GM12878 (cell line): ENCODE results near the gene CUL4A. TPM values are rescaled to one million over a fixed set of nuclear protein-coding genes. Genes with fewer than 3 reads are reported as not detected.

Experiments
- ATAC-seq: fragments of 200-7000 bp; cut with Tn5 transposase; 3 replicates; pipeline ENCODE4 v1.9.1; 2020; ENCODE audit warnings: mild to moderate bottlenecking, moderate library complexity
- BruUV-seq: library from RNA; stranded (reverse); fragments of 400-500 nt; replicated peaks from 2 replicates; lab custom pipeline; 2021; lab: Mats Ljungman, UMichigan
- CTCF ChIA-PET: fragments of 300-600 bp; sonication (Branson Sonifier 250); formaldehyde crosslinking; extraction: SDS; loops from one replicate; lab custom pipeline; 2021; ENCODE audit warnings: inconsistent platforms; lab: Yijun Ruan, JAX
- POLR2A ChIA-PET: fragments of 350-600 bp; formaldehyde crosslinking; extraction: SDS; loops from one replicate; lab custom pipeline; 2021; ENCODE audit warnings: inconsistent platforms; lab: Charles Lee
- RAD21 ChIA-PET: fragments of 300-600 bp; sonication (Branson Sonifier 250); formaldehyde crosslinking; loops from one replicate; lab custom pipeline; 2023; ENCODE audit warnings: antibody characterized with exemption; ENCODE audit not compliant: unreplicated experiment; lab: Charles Lee
- SMC1A ChIA-PET: fragments of 300-600 bp; sonication (Branson Sonifier 250); formaldehyde crosslinking; loops from one replicate; lab custom pipeline; 2023; ENCODE audit not compliant: unreplicated experiment, uncharacterized antibody; lab: Charles Lee
- DNase-seq: peaks from one replicate; pipeline ENCODE4 v3.0.0-alpha.2; 2011; ENCODE audit warnings: low read depth, low spot score
- FAIRE-seq: peaks from 3 replicates; lab custom pipeline; 2011; peaks lifted over from hg19 to GRCh38; lab: Jason Lieb, UNC
- H2AFZ ChIP-seq: 2 replicates; pipeline ENCODE4 v1.6.0; 2011; ENCODE audit warnings: low read depth, low read length, control low read depth; ENCODE audit not compliant: control insufficient read depth
- H3K27ac ChIP-seq: 2 replicates; pipeline ENCODE4 v1.5.1; 2011; ENCODE audit warnings: control low read depth; ENCODE audit not compliant: control insufficient read depth, insufficient read depth
- H3K27me3 ChIP-seq, 2 experiments: replicated peaks in 1 of 2; 2 replicates each; pipeline versions ENCODE4 v1.6.0 to v1.6.1; 2011; ENCODE audit warnings: low read length in 1 of 2; ENCODE audit not compliant: control insufficient read depth in 2 of 2, insufficient read depth in 2 of 2
- H3K36me3 ChIP-seq, 2 experiments: 2 replicates each; pipeline ENCODE4 v1.5.1; 2011; ENCODE audit warnings: low read length in 1 of 2; ENCODE audit not compliant: control insufficient read depth in 2 of 2, insufficient read depth in 2 of 2
- H3K4me1 ChIP-seq: 2 replicates; pipeline ENCODE4 v1.6.1; 2011; ENCODE audit warnings: mild to moderate bottlenecking, low read length, moderate library complexity, mixed read lengths; ENCODE audit not compliant: control insufficient read depth, insufficient read depth
- H3K4me2 ChIP-seq: 2 replicates; pipeline ENCODE4 v1.6.0; 2011; ENCODE audit warnings: control low read depth; ENCODE audit not compliant: control insufficient read depth, insufficient read depth
- H3K4me3 ChIP-seq: fragments of 200-600 bp; sonication (generic); 2 replicates; pipeline ENCODE4 v1.5.1; 2016
- H3K79me2 ChIP-seq: 2 replicates; pipeline ENCODE4 v1.6.0; 2011; ENCODE audit warnings: low read length; ENCODE audit not compliant: control insufficient read depth, insufficient read depth
- H3K9ac ChIP-seq: 2 replicates; pipeline ENCODE4 v1.8.0; 2011; ENCODE audit warnings: low read length, control low read depth, mixed read lengths; ENCODE audit not compliant: control insufficient read depth, insufficient read depth
- H3K9me3 ChIP-seq: replicated peaks from 3 replicates; pipeline ENCODE4 v1.5.1; 2011; ENCODE audit warnings: mild to moderate bottlenecking, low read length; ENCODE audit not compliant: control insufficient read depth, insufficient read depth
- H4K20me1 ChIP-seq: 2 replicates; pipeline ENCODE4 v1.6.0; 2011; ENCODE audit not compliant: control insufficient read depth, insufficient read depth
- CHD1 ChIP-seq: IDR thresholded peaks from 2 replicates; pipeline ENCODE4 v1.6.1; 2012; ENCODE audit warnings: low read depth, low read length, improper control_type of control experiment
- PAX8 ChIP-seq: fragments of 450-650 bp; IDR thresholded peaks from 2 replicates; pipeline ENCODE4 v1.6.1; 2017; ENCODE audit warnings: mild to moderate bottlenecking, moderate library complexity
- PML ChIP-seq: IDR thresholded peaks from 2 replicates; pipeline ENCODE4 v1.6.1; 2012; ENCODE audit warnings: low read length, inconsistent platforms
- SPI1 ChIP-seq: IDR thresholded peaks from 2 replicates; pipeline ENCODE4 v1.6.1; 2011; ENCODE audit warnings: low read depth, mild to moderate bottlenecking, low read length, moderate library complexity, borderline replicate concordance; ENCODE audit not compliant: insufficient read depth
- ZNF24 ChIP-seq: fragments of 450-650 bp; IDR thresholded peaks from 2 replicates; pipeline ENCODE4 v1.6.1; 2017; ENCODE audit warnings: antibody characterized with exemption, mild to moderate bottlenecking
- WGBS: methylation state at CpG from one replicate; pipeline ENCODE4 v1.1.6; 2016; ENCODE audit warnings: low lambda C conversion rate; ENCODE audit not compliant: insufficient replicate concordance, insufficient coverage; ENCODE audit errors: missing lambda C conversion rate; 5-methylcytosine and 5-hydroxymethylcytosine counted together
- in situ Hi-C: fragments of 300-500 bp; cut with MboI; formaldehyde crosslinking; loops from 9 replicates; pipeline ENCODE4 v1.14.3; 2018; ENCODE audit warnings: mixed read lengths
- intact Hi-C: fragments of 100-400 bp; cut with micrococcal nuclease; formaldehyde crosslinking; loops from one replicate; pipeline ENCODE4 v1.14.2; 2022; ENCODE audit not compliant: unreplicated experiment
- polyA plus RNA-seq, 11 experiments: library from polyadenylated mRNA; depleted of rRNA in 4 of 11; unstranded in 6 of 11; stranded (reverse) in 5 of 11; fragments of >200 nt; fragmentation: Nextera tagmentation in 4 of 11; fragmentation: Illumina TruSeq in 1 of 11; extraction: Ambion mirVana in 4 of 11; extraction: Trizol in 1 of 11; gene quantifications; 1 replicate in 1 of 11; 2 replicates in 10 of 11; pipeline versions ENCODE4 v1.2.1 to v1.2.3, GENCODE V29; 2011 to 2016; ENCODE audit warnings: inconsistent platforms in 2 of 11, missing spikeins in 2 of 11, low read depth in 1 of 11
- total RNA-seq, 4 experiments: library from RNA; depleted of rRNA in 3 of 4; stranded (reverse); fragments of >200 nt in 3 of 4; fragmentation: Illumina TruSeq in 1 of 4; extraction: Trizol in 1 of 4; gene quantifications; 2 replicates each; pipeline versions ENCODE4 v1.2.1 to v1.2.3, GENCODE V29; 2013 to 2021
- TF ChIP-seq, protein P1 (sequence below): IDR thresholded peaks from 2 replicates; pipeline ENCODE4 v1.6.1; 2012; ENCODE audit warnings: low read length, inconsistent platforms
- TF ChIP-seq, protein P2 (sequence below): fragments of 450-650 bp; IDR thresholded peaks from 2 replicates; pipeline ENCODE4 v1.6.1; 2016; ENCODE audit warnings: mild to moderate bottlenecking, moderate library complexity, borderline replicate concordance
- TF ChIP-seq, protein P3 (sequence below): fragments of 450-650 bp; IDR thresholded peaks from 2 replicates; pipeline ENCODE4 v1.6.1; 2017; ENCODE audit warnings: low read depth, mild to moderate bottlenecking, moderate library complexity
- TF ChIP-seq, protein P4 (sequence below): fragments of 450-650 bp; formaldehyde crosslinking; IDR thresholded peaks from 2 replicates; pipeline ENCODE4 v1.4.0; 2020; ENCODE audit warnings: mild to moderate bottlenecking, moderate library complexity
- TF ChIP-seq, protein P5 (sequence below): IDR thresholded peaks from 2 replicates; pipeline ENCODE4 v1.6.1; 2012; ENCODE audit warnings: low read depth, low read length, improper control_type of control experiment

CUL4A gene
- total and polyA plus RNA-seq, 10 of the 15 experiments (the other 5 are each of a cell fraction or from before 2014, with no cell fraction given) = 19.7 to 74.3 (median 55.6) TPM

DNA sequence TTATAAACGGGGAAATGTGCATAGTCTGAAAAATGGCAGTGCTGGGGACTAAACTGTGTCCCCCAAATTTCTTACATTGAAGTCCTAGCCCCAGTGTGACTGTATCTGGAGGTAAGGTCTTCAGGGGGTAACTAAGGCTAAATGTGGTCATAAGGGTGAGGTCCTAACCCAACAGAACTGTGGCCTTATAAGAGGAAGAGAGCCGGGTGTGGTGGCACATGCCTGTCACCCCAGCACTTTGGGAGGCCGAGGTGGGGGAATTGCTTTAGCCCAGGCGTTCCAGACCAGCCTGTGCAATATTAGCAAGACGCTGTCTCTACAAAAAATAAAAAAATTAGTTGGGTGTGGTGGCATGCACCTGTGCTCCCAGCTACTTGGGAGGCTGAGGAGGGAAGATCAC is 33.1 kb upstream of the CUL4A start (continued):
- no peak for TF ChIP-seq SPI1

DNA sequence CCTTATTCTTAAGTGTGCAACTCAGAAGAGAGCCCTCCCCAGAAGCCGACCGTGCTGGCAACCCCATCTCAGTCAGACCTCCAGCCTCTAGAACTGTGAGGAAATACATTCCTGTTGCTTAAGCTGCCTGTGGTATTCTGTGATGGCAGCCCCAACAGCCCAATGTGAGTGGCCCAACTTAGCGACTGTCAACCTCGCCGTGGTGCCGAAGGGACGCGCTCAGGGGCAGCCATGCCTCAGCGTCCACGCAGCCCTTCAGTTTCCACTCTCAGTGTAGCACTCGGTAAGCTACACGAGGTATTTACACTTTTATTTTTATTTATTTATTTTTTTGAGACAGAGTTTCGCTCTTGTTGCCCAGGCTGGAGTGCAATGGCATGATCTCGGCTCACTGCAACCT is 32.6 kb upstream of the CUL4A start:
- no peak overlapping the region; the same call in 1 of the 2 replicates for H3K27ac ChIP-seq
- CTCF ChIA-PET = no interaction called here
- no TSS peak for BruUV-seq
- no peak for TF ChIP-seq ZNF24
- TF ChIP-seq, protein P1, sequence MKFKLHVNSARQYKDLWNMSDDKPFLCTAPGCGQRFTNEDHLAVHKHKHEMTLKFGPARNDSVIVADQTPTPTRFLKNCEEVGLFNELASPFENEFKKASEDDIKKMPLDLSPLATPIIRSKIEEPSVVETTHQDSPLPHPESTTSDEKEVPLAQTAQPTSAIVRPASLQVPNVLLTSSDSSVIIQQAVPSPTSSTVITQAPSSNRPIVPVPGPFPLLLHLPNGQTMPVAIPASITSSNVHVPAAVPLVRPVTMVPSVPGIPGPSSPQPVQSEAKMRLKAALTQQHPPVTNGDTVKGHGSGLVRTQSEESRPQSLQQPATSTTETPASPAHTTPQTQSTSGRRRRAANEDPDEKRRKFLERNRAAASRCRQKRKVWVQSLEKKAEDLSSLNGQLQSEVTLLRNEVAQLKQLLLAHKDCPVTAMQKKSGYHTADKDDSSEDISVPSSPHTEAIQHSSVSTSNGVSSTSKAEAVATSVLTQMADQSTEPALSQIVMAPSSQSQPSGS = no peak
- no peak for TF ChIP-seq PAX8
- TF ChIP-seq PML = no peak
- TF ChIP-seq, protein P2, sequence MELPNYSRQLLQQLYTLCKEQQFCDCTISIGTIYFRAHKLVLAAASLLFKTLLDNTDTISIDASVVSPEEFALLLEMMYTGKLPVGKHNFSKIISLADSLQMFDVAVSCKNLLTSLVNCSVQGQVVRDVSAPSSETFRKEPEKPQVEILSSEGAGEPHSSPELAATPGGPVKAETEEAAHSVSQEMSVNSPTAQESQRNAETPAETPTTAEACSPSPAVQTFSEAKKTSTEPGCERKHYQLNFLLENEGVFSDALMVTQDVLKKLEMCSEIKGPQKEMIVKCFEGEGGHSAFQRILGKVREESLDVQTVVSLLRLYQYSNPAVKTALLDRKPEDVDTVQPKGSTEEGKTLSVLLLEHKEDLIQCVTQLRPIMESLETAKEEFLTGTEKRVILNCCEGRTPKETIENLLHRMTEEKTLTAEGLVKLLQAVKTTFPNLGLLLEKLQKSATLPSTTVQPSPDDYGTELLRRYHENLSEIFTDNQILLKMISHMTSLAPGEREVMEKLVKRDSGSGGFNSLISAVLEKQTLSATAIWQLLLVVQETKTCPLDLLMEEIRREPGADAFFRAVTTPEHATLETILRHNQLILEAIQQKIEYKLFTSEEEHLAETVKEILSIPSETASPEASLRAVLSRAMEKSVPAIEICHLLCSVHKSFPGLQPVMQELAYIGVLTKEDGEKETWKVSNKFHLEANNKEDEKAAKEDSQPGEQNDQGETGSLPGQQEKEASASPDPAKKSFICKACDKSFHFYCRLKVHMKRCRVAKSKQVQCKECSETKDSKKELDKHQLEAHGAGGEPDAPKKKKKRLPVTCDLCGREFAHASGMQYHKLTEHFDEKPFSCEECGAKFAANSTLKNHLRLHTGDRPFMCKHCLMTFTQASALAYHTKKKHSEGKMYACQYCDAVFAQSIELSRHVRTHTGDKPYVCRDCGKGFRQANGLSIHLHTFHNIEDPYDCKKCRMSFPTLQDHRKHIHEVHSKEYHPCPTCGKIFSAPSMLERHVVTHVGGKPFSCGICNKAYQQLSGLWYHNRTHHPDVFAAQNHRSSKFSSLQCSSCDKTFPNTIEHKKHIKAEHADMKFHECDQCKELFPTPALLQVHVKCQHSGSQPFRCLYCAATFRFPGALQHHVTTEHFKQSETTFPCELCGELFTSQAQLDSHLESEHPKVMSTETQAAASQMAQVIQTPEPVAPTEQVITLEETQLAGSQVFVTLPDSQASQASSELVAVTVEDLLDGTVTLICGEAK = no peak
- TF ChIP-seq, protein P3, sequence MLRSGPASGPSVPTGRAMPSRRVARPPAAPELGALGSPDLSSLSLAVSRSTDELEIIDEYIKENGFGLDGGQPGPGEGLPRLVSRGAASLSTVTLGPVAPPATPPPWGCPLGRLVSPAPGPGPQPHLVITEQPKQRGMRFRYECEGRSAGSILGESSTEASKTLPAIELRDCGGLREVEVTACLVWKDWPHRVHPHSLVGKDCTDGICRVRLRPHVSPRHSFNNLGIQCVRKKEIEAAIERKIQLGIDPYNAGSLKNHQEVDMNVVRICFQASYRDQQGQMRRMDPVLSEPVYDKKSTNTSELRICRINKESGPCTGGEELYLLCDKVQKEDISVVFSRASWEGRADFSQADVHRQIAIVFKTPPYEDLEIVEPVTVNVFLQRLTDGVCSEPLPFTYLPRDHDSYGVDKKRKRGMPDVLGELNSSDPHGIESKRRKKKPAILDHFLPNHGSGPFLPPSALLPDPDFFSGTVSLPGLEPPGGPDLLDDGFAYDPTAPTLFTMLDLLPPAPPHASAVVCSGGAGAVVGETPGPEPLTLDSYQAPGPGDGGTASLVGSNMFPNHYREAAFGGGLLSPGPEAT = no peak
- TF ChIP-seq, protein P4, sequence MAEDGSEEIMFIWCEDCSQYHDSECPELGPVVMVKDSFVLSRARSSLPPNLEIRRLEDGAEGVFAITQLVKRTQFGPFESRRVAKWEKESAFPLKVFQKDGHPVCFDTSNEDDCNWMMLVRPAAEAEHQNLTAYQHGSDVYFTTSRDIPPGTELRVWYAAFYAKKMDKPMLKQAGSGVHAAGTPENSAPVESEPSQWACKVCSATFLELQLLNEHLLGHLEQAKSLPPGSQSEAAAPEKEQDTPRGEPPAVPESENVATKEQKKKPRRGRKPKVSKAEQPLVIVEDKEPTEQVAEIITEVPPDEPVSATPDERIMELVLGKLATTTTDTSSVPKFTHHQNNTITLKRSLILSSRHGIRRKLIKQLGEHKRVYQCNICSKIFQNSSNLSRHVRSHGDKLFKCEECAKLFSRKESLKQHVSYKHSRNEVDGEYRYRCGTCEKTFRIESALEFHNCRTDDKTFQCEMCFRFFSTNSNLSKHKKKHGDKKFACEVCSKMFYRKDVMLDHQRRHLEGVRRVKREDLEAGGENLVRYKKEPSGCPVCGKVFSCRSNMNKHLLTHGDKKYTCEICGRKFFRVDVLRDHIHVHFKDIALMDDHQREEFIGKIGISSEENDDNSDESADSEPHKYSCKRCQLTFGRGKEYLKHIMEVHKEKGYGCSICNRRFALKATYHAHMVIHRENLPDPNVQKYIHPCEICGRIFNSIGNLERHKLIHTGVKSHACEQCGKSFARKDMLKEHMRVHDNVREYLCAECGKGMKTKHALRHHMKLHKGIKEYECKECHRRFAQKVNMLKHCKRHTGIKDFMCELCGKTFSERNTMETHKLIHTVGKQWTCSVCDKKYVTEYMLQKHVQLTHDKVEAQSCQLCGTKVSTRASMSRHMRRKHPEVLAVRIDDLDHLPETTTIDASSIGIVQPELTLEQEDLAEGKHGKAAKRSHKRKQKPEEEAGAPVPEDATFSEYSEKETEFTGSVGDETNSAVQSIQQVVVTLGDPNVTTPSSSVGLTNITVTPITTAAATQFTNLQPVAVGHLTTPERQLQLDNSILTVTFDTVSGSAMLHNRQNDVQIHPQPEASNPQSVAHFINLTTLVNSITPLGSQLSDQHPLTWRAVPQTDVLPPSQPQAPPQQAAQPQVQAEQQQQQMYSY (CRISPR knock-in tag) = no peak
- TF ChIP-seq CHD1 = no peak
- TF ChIP-seq, protein P5, sequence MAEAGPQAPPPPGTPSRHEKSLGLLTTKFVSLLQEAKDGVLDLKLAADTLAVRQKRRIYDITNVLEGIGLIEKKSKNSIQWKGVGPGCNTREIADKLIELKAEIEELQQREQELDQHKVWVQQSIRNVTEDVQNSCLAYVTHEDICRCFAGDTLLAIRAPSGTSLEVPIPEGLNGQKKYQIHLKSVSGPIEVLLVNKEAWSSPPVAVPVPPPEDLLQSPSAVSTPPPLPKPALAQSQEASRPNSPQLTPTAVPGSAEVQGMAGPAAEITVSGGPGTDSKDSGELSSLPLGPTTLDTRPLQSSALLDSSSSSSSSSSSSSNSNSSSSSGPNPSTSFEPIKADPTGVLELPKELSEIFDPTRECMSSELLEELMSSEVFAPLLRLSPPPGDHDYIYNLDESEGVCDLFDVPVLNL = no peak

More for the DNA sequence above, 32.6 kb upstream of the CUL4A start:
- RAD21 ChIA-PET = no interaction called here
- H3K4me1 ChIP-seq = no peaks in the 10 kb centered on the region
- H3K4me2 ChIP-seq = no peak overlapping the region
- intact Hi-C loops = no loop called here
- H3K36me3 ChIP-seq = peaks cover 19 to 29% of the 10 kb centered on the region in 2 experiments
- in situ Hi-C loops = no loop called here
- H3K27me3 ChIP-seq = no peaks in the 10 kb centered on the region
- POLR2A ChIA-PET = no interaction called here
- H3K79me2 ChIP-seq = no peaks in the 10 kb centered on the region
- FAIRE-seq (no peak), ATAC-seq (no peak), DNase-seq (no peak)
- no peak overlapping the region for H3K9ac ChIP-seq
- no peaks in the 10 kb centered on the region; the same call in 2 of the 3 replicates for H3K9me3 ChIP-seq
- H3K4me3 ChIP-seq = no peak overlapping the region
- SMC1A ChIA-PET = no interaction called here
- 97% methylated on average over 14 of the region's 14 CpGs for WGBS
- H2AFZ ChIP-seq = no peak overlapping the region
- no peaks in the 10 kb centered on the region for H4K20me1 ChIP-seq
